GM18502 (cell line): ENCODE results near the gene TBL3.

Source experiments
- ATAC-seq: cut with Tn5 transposase; IDR thresholded peaks from one replicate; pipeline ENCODE4 v1.9.1; 2021; ENCODE audit warnings: mild to moderate bottlenecking; ENCODE audit not compliant: unreplicated experiment, poor library complexity

The TBL3 gene

DNA sequence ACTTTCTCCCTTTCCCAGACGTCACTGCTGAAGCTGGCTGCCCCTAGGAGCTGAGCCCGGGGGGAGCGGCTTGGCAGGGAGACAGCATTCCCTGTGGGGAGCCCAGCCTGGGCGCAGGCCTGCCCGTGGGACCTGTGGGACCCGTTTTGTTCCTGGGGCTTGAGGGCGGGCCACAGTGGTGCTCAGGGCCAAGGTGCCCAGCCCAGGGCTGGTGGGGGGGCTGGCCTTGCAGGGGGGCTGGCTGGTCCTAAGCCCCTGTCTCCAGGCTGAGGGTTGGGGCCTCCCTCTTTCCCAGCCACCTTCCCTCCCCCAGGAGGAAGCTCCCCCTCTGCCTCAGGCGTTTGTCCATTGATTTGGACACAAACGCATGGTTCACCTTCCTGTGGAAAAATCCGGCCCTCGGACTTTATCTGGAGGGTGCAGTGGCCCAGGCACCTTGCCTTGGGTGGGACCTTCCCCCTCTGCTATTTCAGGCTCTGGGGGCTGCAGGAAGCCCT lies 59.3 kb downstream of the TBL3 start:
- no peak for ATAC-seq
